Right lobe of liver (tissue), 6 donors: ENCODE data around the gene SLC2A11. TPM values are rescaled to one million over a fixed set of nuclear protein-coding genes. Genes with fewer than 3 reads are reported as not detected.

ENCODE experiments used
- ATAC-seq, 4 donors: fragments of 200-7000 bp; cut with Tn5 transposase; one replicate each; pipeline ENCODE4 v1.9.1; 2020; ENCODE audit warnings: mild to moderate bottlenecking in 4 of 4, moderate library complexity in 4 of 4
- DNase-seq, 3 donors: peaks; one replicate each; pipeline ENCODE4 v3.0.0-alpha.2; 2020
- H3K27ac ChIP-seq, 3 donors: fragments of 200-600 bp; one replicate each; pipeline ENCODE4 v1.8.0; 2022
- H3K27me3 ChIP-seq, 2 donors: fragments of 200-600 bp; one replicate each; pipeline ENCODE4 v1.8.0; 2022
- H3K36me3 ChIP-seq, 4 donors: fragments of 200-600 bp; sonication (generic) in 1 of 4; one replicate each; pipeline versions ENCODE4 v1.5.1 to v1.8.0; 2017 to 2022; ENCODE audit warnings: control low read depth in 1 of 4
- H3K4me1 ChIP-seq, 4 donors: fragments of 200-600 bp; sonication (generic) in 1 of 4; one replicate each; pipeline versions ENCODE4 v1.5.1 to v1.8.0; 2017 to 2022; ENCODE audit warnings: control low read depth in 1 of 4
- H3K4me3 ChIP-seq, 3 donors: fragments of 200-600 bp; one replicate each; pipeline ENCODE4 v1.8.0; 2022
- H3K9me3 ChIP-seq, 4 donors: fragments of 200-600 bp; sonication (generic) in 1 of 4; one replicate each; pipeline versions ENCODE4 v1.5.1 to v1.8.0; 2017 to 2022; ENCODE audit warnings: control low read depth in 1 of 4
- POLR2A ChIP-seq: fragments of 450-650 bp; IDR thresholded peaks from one replicate; pipeline ENCODE4 v1.6.1; 2017; ENCODE audit warnings: antibody characterized with exemption, mild to moderate bottlenecking
- WGBS: methylation state at CpG from one replicate; pipeline ENCODE4 v1.1.6; 2018; ENCODE audit warnings: low coverage, low lambda C conversion rate; ENCODE audit not compliant: insufficient coverage; ENCODE audit errors: missing lambda C conversion rate; 5-methylcytosine and 5-hydroxymethylcytosine counted together
- intact Hi-C, 2 donors: fragments of 100-400 bp; cut with DNase I; formaldehyde crosslinking; loops; one replicate each; pipeline versions ENCODE4 v1.11.2 to v1.14.1; 2022
- total RNA-seq, 6 experiments: library from RNA; depleted of rRNA in 2 of 6; stranded (reverse); fragments of >200 nt in 2 of 6; fragmentation: NEBNext Ultra II Directional in 3 of 6; extraction: Animal tissue kit (Norgen Biotek cat#: 25700) in 3 of 6; gene quantifications; one replicate each; pipeline versions ENCODE4 v1.1.0 to v1.2.4, GENCODE V29; 2016 to 2023
- TF ChIP-seq, protein P1 (sequence below), 4 donors: fragments of 200-600 bp in 3 of 4; fragments of 450-650 bp in 1 of 4; IDR thresholded peaks; one replicate each; pipeline versions ENCODE4 v1.5.1 to v1.8.0; 2016 to 2022; ENCODE audit warnings: antibody characterized with exemption in 4 of 4, mild to moderate bottlenecking in 2 of 4
- donor health status: DM: no; HTN: yes; CAD: no.
- donor health status: DM: no; HTN: no; CAD: no.
- donor health status: DM: no; HTN: no; CAD: no.
- donor health status: DM: no; HTN: yes; CAD: no.
- donor health status: DM: no; HTN: yes; CAD: no.

The SLC2A11 gene
- total RNA-seq, 6 experiments from 2014 or later = 2.9 to 7.1 (median 5.0) TPM

DNA sequence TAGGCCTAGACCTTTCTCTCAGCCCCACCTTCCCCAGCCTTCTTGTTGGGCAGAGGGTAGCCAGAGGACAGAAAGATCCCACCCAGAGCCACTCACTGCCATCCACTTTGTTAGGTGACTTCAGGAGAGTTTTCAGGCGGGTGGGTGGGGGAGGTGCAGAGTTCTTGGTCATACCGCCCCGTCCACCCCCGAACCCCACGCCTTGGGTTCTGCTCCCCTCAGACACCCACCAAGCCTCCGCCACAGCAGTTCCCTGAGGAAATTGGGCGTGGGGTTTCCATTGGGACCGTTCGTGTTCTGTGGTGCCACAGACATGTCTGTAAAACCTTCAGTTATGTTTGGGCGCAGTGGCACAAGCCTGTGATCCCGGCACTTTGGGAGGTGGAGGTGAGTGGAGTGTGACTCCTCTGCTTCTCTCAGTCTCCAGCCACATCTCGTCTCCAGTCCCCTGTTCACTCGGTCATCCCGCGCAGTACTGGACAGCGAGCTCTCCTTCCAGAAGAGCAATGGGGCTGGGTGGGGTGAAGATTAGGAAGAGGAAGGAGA, 38.0 kb downstream of the SLC2A11 start:
- intact Hi-C loops = no loop called here
- no peak for DNase-seq
- no peaks in the 10 kb centered on the region for H3K27me3 ChIP-seq

DNA sequence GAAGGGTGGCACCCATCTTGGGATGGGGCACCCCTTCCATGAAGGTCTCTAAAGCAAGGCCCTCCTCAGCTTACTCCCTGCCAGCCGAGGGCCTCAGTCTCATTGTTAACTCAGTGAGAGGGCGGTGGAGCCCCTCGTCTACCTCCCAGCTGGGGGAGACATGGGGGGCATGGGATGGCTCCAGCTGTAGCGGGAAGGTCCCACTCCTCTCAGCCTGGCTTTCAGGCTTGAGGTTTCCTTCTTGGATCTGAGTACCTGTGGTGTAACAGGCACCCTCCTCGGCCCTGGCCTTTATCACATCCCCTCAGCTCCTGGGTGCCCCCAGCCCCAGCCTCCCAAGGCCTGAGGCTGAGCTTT, 38.5 kb downstream of the SLC2A11 start:
- TF ChIP-seq, protein P1, sequence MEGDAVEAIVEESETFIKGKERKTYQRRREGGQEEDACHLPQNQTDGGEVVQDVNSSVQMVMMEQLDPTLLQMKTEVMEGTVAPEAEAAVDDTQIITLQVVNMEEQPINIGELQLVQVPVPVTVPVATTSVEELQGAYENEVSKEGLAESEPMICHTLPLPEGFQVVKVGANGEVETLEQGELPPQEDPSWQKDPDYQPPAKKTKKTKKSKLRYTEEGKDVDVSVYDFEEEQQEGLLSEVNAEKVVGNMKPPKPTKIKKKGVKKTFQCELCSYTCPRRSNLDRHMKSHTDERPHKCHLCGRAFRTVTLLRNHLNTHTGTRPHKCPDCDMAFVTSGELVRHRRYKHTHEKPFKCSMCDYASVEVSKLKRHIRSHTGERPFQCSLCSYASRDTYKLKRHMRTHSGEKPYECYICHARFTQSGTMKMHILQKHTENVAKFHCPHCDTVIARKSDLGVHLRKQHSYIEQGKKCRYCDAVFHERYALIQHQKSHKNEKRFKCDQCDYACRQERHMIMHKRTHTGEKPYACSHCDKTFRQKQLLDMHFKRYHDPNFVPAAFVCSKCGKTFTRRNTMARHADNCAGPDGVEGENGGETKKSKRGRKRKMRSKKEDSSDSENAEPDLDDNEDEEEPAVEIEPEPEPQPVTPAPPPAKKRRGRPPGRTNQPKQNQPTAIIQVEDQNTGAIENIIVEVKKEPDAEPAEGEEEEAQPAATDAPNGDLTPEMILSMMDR (IDR thresholded peaks at IDR 0.05) = no peak
- no peak for TF ChIP-seq POLR2A
- Histone ChIP-seq H3K4me1 (peaks cover 0 to 31% (median 11%) of the 10 kb centered on the region in 4 donors), H3K4me3 (no peak overlapping the region), H3K27ac (no peak overlapping the region), H3K36me3 (peaks cover 0 to 8% (median 3%) of the 10 kb centered on the region in 4 donors), H3K27me3 (no peaks in the 10 kb centered on the region), H3K9me3 (no peaks in the 10 kb centered on the region)
- ATAC-seq (no peak), DNase-seq (no peak)
- WGBS = no CpG with 5 or more reads among the region's 5 CpGs
- intact Hi-C loops = no loop called here

More for the DNA sequence above, 38.0 kb downstream of the SLC2A11 start:
- no peak for ATAC-seq
- TF ChIP-seq, protein P1 (IDR thresholded peaks at IDR 0.05) = peak in 1 of 4 donors; percentile 1
- no peak for TF ChIP-seq POLR2A
- Histone ChIP-seq H3K4me1 (peaks cover 0 to 31% (median 11%) of the 10 kb centered on the region in 4 donors), H3K9me3 (no peaks in the 10 kb centered on the region), H3K27ac (peak overlapping the region in 2 of 3 donors; percentile 89 to 91), H3K36me3 (peaks cover 0 to 8% (median 3%) of the 10 kb centered on the region in 4 donors), H3K4me3 (peak overlapping the region; percentile 67 to 80 (median 72))
- WGBS = 82% methylated on average over 5 of the region's 16 CpGs

DNA sequence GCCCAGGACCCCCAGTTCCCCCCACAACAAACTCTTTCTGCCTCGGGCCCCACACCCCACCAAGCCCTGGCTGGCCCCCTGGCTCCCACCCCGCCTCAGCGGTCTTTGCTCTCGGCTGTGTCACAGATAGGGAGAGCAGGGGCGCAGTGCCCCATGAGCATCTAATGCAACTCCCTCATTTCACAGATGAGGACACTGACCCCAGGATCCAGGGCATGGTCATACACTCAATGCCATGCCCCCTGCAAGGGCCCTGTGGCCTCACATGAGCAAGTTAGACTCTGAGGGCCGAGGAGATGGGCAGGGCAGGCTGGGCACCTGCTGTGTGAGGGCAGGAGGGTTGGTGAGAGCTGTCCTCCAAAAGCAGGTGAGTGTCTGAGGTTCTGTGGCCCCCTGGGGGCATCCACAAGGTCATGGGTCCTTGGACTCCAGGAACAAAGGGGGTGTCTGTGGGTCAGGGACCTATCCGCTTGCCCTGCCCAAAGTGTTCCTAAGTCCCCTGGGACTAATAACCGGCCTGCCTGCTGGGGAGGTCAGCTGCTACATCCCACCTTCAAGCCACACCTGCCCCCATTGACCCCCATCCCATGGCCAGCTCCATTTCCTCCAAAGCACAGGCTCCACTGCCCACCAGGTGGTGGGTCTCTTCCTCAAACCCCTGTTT, 39.0 kb downstream of the SLC2A11 start:
- DNase-seq = no peak

GRCh38 chr22:23897320-23897719, 39.6 kb downstream of the SLC2A11 start:
- Histone ChIP-seq H3K27me3 (no peaks in the 10 kb centered on the region), H3K4me1 (peaks cover 0 to 31% (median 11%) of the 10 kb centered on the region in 4 donors), H3K4me3 (no peak overlapping the region), H3K36me3 (peaks cover 0 to 8% (median 3%) of the 10 kb centered on the region in 4 donors), H3K27ac (no peak overlapping the region), H3K9me3 (no peaks in the 10 kb centered on the region)
- intact Hi-C loops = no loop called here
- 90% methylated on average over 2 of the region's 3 CpGs for WGBS
- ATAC-seq (no peak), DNase-seq (no peak)
- TF ChIP-seq POLR2A = no peak
- TF ChIP-seq, protein P1 (IDR thresholded peaks at IDR 0.05) = no peak

More for the DNA sequence above, 39.0 kb downstream of the SLC2A11 start:
- peaks cover 0 to 8% (median 3%) of the 10 kb centered on the region in 4 donors for H3K36me3 ChIP-seq
- H3K27ac ChIP-seq = no peak overlapping the region
- ATAC-seq = no peak
- H3K27me3 ChIP-seq = no peaks in the 10 kb centered on the region
- H3K9me3 ChIP-seq = no peaks in the 10 kb centered on the region
- H3K4me1 ChIP-seq = peaks cover 0 to 31% (median 11%) of the 10 kb centered on the region in 4 donors
- intact Hi-C loops = no loop called here
- H3K4me3 ChIP-seq = no peak overlapping the region
- TF ChIP-seq POLR2A = no peak
- 75% methylated on average over 2 of the region's 8 CpGs for WGBS
